Raji (cell line): ENCODE results near the gene VAMP1.

ENCODE experiments used
- POLR2A ChIP-seq: IDR thresholded peaks from 2 replicates; pipeline ENCODE4 v1.6.1; 2011; ENCODE audit warnings: low read depth, low read length, control low read depth; ENCODE audit not compliant: insufficient read depth

The VAMP1 gene

GRCh38 chr12:6437586-6437985 lies 32.9 kb downstream of the VAMP1 start:
- no peak for TF ChIP-seq POLR2A

GRCh38 chr12:6435961-6436715 lies 34.3 kb downstream of the VAMP1 start:
- no peak for TF ChIP-seq POLR2A

GRCh38 chr12:6434205-6435140 lies 36.0 kb downstream of the VAMP1 start:
- peak; percentile 31; the same call in 1 of the 2 replicates for TF ChIP-seq POLR2A

GRCh38 chr12:6432991-6433390 lies 37.5 kb downstream of the VAMP1 start:
- TF ChIP-seq POLR2A: peak; percentile 54; the same call in 1 of the 2 replicates

GRCh38 chr12:6430124-6430989 lies 40.1 kb downstream of the VAMP1 start:
- TF ChIP-seq POLR2A: no peak

- TF ChIP-seq POLR2A: peak; percentile 41; the same call in 1 of the 2 replicates
Observed at GRCh38 chr12:6428326-6428725, 42.2 kb downstream of the VAMP1 start.

GRCh38 chr12:6427796-6428195 lies 42.7 kb downstream of the VAMP1 start:
- TF ChIP-seq POLR2A: peak; percentile 40; the same call in 1 of the 2 replicates

- TF ChIP-seq POLR2A: peak; percentile 38; the same call in 1 of the 2 replicates
Observed at GRCh38 chr12:6426882-6427671, 43.4 kb downstream of the VAMP1 start.

GRCh38 chr12:6425590-6426531 lies 44.6 kb downstream of the VAMP1 start:
- peak; percentile 67 for TF ChIP-seq POLR2A

- no peak for TF ChIP-seq POLR2A
Observed at GRCh38 chr12:6424866-6425265, 45.6 kb downstream of the VAMP1 start.

GRCh38 chr12:6424008-6424347 lies 46.5 kb downstream of the VAMP1 start:
- TF ChIP-seq POLR2A: no peak

GRCh38 chr12:6423267-6424007 lies 47.0 kb downstream of the VAMP1 start:
- peak; percentile 44 for TF ChIP-seq POLR2A
